ENCODE data around the gene TNS3. TPM values are rescaled to one million over a fixed set of nuclear protein-coding genes. Genes with fewer than 3 reads are reported as not detected.

TNS3 gene
- total and polyA plus RNA-seq, 9 of the 15 experiments (the other 6 are each of a cell fraction or from before 2014, with no cell fraction given): 0.20 TPM; not detected in 8

GRCh38 chr7:47255007-47255406 is 326.9 kb downstream of the TNS3 start:
- in situ Hi-C loops (cut with MboI) (no loop called here), intact Hi-C loops (cut with micrococcal nuclease) (no loop called here)
- WGBS (ENCODE audit: insufficient coverage, low coverage, missing lambda C conversion rate): 41% methylated on average over 7 of the region's 7 CpGs
- DNase-seq (ENCODE audit: extremely low read depth in 1 of 4, low spot score in 3 of 4): no peak
- Histone ChIP-seq H3K4me1 (replicated peaks in 1 of 2; ENCODE audit: control insufficient read depth in 2 of 2, insufficient read depth in 2 of 2, low read length in 2 of 2) (peaks cover 7 to 10% of the 10 kb centered on the region in 2 experiments; a peak in 3 of 5 replicates), H3K4me2 (ENCODE audit: insufficient read depth, low read length) (no peak overlapping the region), H3K9ac (ENCODE audit: insufficient read depth in 1 of 2, low read depth in 2 of 2, low read length in 2 of 2) (no peak overlapping the region), H3K4me3 (no peak overlapping the region), H3K27ac (ENCODE audit: extremely low read depth, low read depth, low read length) (no peak overlapping the region), H2AFZ (ENCODE audit: low read depth, low read length) (no peak overlapping the region), H4K20me1 (replicated peaks; ENCODE audit: control insufficient read depth, insufficient read depth, low read length) (peaks cover 6% of the 10 kb centered on the region), H3K79me2 (ENCODE audit: control insufficient read depth, insufficient read depth, low read length) (no peaks in the 10 kb centered on the region), H3K27me3 (ENCODE audit: control insufficient read depth in 2 of 2, insufficient read depth in 2 of 2, low read length in 2 of 2) (peaks cover 0 to 12% of the 10 kb centered on the region in 2 experiments; a peak in 3 of 5 replicates), H3K9me3 (replicated peaks; ENCODE audit: control insufficient read depth, insufficient read depth, low read depth, low read length) (no peaks in the 10 kb centered on the region), H3K9me1 (ENCODE audit: control insufficient read depth, insufficient read depth, low read length) (peaks cover 3% of the 10 kb centered on the region), H3K36me3 (ENCODE audit: control insufficient read depth, insufficient read depth, low read length) (no peaks in the 10 kb centered on the region)
- FAIRE-seq: no peak
- no TSS peak for BruUV-seq (replicated peaks)
- TF ChIP-seq ZC3H11A (IDR thresholded peaks at IDR 0.05; ENCODE audit: low read depth, low read length) (no peak), NR4A1 (CRISPR knock-in tag; IDR thresholded peaks at IDR 0.05) (no peak), NR4A1 (tag; IDR thresholded peaks at IDR 0.05) (no peak), ZKSCAN1 (IDR thresholded peaks at IDR 0.05; ENCODE audit: low read depth, low read length) (no peak), DIDO1 (tag; IDR thresholded peaks at IDR 0.05; ENCODE audit: low read depth) (no peak), ZZZ3 (IDR thresholded peaks at IDR 0.05) (no peak), CBX8 (IDR thresholded peaks at IDR 0.05; ENCODE audit: borderline replicate concordance, extremely low read depth, low read depth, low read length, poor library complexity, severe bottlenecking) (no peak), DDX20 (tag; IDR thresholded peaks at IDR 0.05; ENCODE audit: low read depth) (no peak), CBX5 (IDR thresholded peaks at IDR 0.05; ENCODE audit: borderline replicate concordance, low read depth) (no peak), NCOA4 (IDR thresholded peaks at IDR 0.05; ENCODE audit: partially characterized antibody) (no peak), NCOA1 (IDR thresholded peaks at IDR 0.05; ENCODE audit: low read depth) (no peak)
- ChIA-PET POLR2A (interaction anchor here (0.5 kb wide), 1 partner anchor 1337 kb away, joined by 3 read pairs; no protein-coding TSS in a partner anchor), CTCF (ENCODE audit: low intra/inter-chr PET ratio) (interaction anchor here (0.5 to 1.0 kb wide), 2 partner anchors 152 to 1338 kb away, joined by 3 read pairs; no protein-coding TSS in a partner anchor)
- ATAC-seq: no peak
